WTC11 (cell line): ENCODE data around the gene TSGA10.

ENCODE experiments used
- ATF2 ChIP-seq: sonication (generic); formaldehyde crosslinking; IDR thresholded peaks from 2 replicates; pipeline ENCODE4 v1.8.1; 2022; ENCODE audit warnings: low read depth, missing genetic modification reagents, borderline replicate concordance
- ATF3 ChIP-seq: sonication (generic); formaldehyde crosslinking; conservative IDR thresholded peaks from 2 replicates; pipeline ENCODE4 v1.8.1; 2022; ENCODE audit warnings: mild to moderate bottlenecking, missing genetic modification reagents
- CREM ChIP-seq: sonication (generic); formaldehyde crosslinking; IDR thresholded peaks from 2 replicates; pipeline ENCODE4 v1.8.1; 2022; ENCODE audit warnings: mild to moderate bottlenecking, missing genetic modification reagents, moderate library complexity
- CTCF ChIP-seq: fragments of 200-600 bp; IDR thresholded peaks from 2 replicates; pipeline ENCODE4 v1.8.0; 2022; ENCODE audit warnings: antibody characterized with exemption
- GABPB1 ChIP-seq: sonication (generic); formaldehyde crosslinking; IDR thresholded peaks from 2 replicates; pipeline ENCODE4 v1.8.1; 2023; ENCODE audit warnings: mild to moderate bottlenecking, missing genetic modification reagents
- HMGXB4 ChIP-seq: sonication (generic); formaldehyde crosslinking; IDR thresholded peaks from 2 replicates; pipeline ENCODE4 v1.8.1; 2023; ENCODE audit warnings: mild to moderate bottlenecking, moderate library complexity, missing genetic modification reagents
- KAT7 ChIP-seq: sonication (generic); formaldehyde crosslinking; IDR thresholded peaks from 2 replicates; pipeline ENCODE4 v1.8.1; 2023; ENCODE audit warnings: missing genetic modification reagents, mild to moderate bottlenecking, borderline replicate concordance
- MAX ChIP-seq: sonication (generic); formaldehyde crosslinking; IDR thresholded peaks from 2 replicates; pipeline ENCODE4 v1.8.0; 2022; ENCODE audit warnings: mild to moderate bottlenecking, missing genetic modification reagents
- NFYB ChIP-seq: sonication (generic); formaldehyde crosslinking; conservative IDR thresholded peaks from 2 replicates; pipeline ENCODE4 v1.8.0; 2022; ENCODE audit warnings: low read depth, missing genetic modification reagents
- PRDM15 ChIP-seq: sonication (generic); formaldehyde crosslinking; IDR thresholded peaks from 2 replicates; pipeline ENCODE4 v1.8.0; 2022; ENCODE audit warnings: missing genetic modification reagents
- PREB ChIP-seq: sonication (generic); formaldehyde crosslinking; IDR thresholded peaks from 2 replicates; pipeline ENCODE4 v1.8.1; 2022; ENCODE audit warnings: mild to moderate bottlenecking, missing genetic modification reagents, moderate library complexity, borderline replicate concordance
- SMAD3 ChIP-seq: sonication (generic); formaldehyde crosslinking; IDR thresholded peaks from 2 replicates; pipeline ENCODE4 v1.8.0; 2022; ENCODE audit warnings: missing genetic modification reagents, mild to moderate bottlenecking, borderline replicate concordance
- USF2 ChIP-seq: sonication (generic); formaldehyde crosslinking; IDR thresholded peaks from 2 replicates; pipeline ENCODE4 v1.8.1; 2023; ENCODE audit warnings: mild to moderate bottlenecking, missing genetic modification reagents, moderate library complexity
- ZNF121 ChIP-seq: sonication (generic); formaldehyde crosslinking; IDR thresholded peaks from 2 replicates; pipeline ENCODE4 v1.8.0; 2023; ENCODE audit warnings: missing genetic modification reagents

- TF ChIP-seq MAX (CRISPR knock-in tag) (no peak), CTCF (no peak), HMGXB4 (CRISPR knock-in tag) (no peak), PRDM15 (CRISPR knock-in tag) (no peak), KAT7 (CRISPR knock-in tag) (no peak), ZNF121 (CRISPR knock-in tag) (no peak), NFYB (no peak), SMAD3 (CRISPR knock-in tag) (no peak), GABPB1 (CRISPR knock-in tag) (no peak), CREM (no peak), USF2 (CRISPR knock-in tag) (no peak), ATF3 (CRISPR knock-in tag) (no peak), PREB (CRISPR knock-in tag) (no peak), ATF2 (CRISPR knock-in tag) (no peak)
Measured at GRCh38 chr2:98952966-98953365, 201.8 kb downstream of the TSGA10 start.
